ENCODE data around the gene FAM78B. TPM values are rescaled to one million over a fixed set of nuclear protein-coding genes. Genes with fewer than 3 reads are reported as not detected.

Gene FAM78B
- total RNA-seq, 5 donors from 2014 or later (not counting 1 experiment from before 2014, with no cell fraction given): 0.09 to 0.56 (median 0.36) TPM; not detected in 1

- ATAC-seq (replicated peaks in 1 of 4) (no peak), DNase-seq (no peak)
- ChIA-PET CTCF (no interaction called here), POLR2A (no interaction called here)
- no peak overlapping the region for H3K4me3 Mint-ChIP-seq
- peaks cover 0 to 2% of the 10 kb centered on the region in 2 experiments for H3K27me3 ChIP-seq (replicated peaks in 1 of 2; ENCODE audit: control insufficient read depth in 2 of 2, extremely low read depth in 1 of 2, insufficient read depth in 2 of 2, low read length in 1 of 2)
- H3K9me3 ChIP-seq: no peaks in the 10 kb centered on the region
- H3K4me1 Mint-ChIP-seq: no peaks in the 10 kb centered on the region
- no peak overlapping the region for H3K27ac Mint-ChIP-seq
- H3K36me3 ChIP-seq (ENCODE audit: control insufficient read depth in 2 of 2, extremely low read depth in 1 of 2, insufficient read depth in 1 of 2, low read length in 1 of 2): no peaks in the 10 kb centered on the region
- peaks cover 3 to 19% of the 10 kb centered on the region in 2 donors for H3K27me3 Mint-ChIP-seq
- H3K27ac ChIP-seq (ENCODE audit: low read length): no peak overlapping the region
- no peaks in the 10 kb centered on the region for H3K36me3 Mint-ChIP-seq
- WGBS (ENCODE audit: insufficient coverage): 48% methylated on average over 6 of the region's 6 CpGs
- H3K4me3 ChIP-seq (ENCODE audit: control insufficient read depth in 1 of 2, extremely low read depth in 1 of 2, low read length in 1 of 2): no peak overlapping the region
- H3K9me3 Mint-ChIP-seq: no peaks in the 10 kb centered on the region
- H3K4me1 ChIP-seq (ENCODE audit: control insufficient read depth in 1 of 2, extremely low read depth in 1 of 2, insufficient read depth in 2 of 2, low read length in 2 of 2): no peaks in the 10 kb centered on the region
Observed at GRCh38 chr1:166140251-166140650, 26.6 kb downstream of the FAM78B start.

GRCh38 chr1:166139735-166140134 lies 27.1 kb downstream of the FAM78B start:
- WGBS (ENCODE audit: insufficient coverage): 39% methylated on average over 4 of the region's 4 CpGs
- DNase-seq: no peak
- no peaks in the 10 kb centered on the region for H3K4me1 Mint-ChIP-seq
- Histone ChIP-seq H3K4me3 (ENCODE audit: control insufficient read depth in 1 of 2, extremely low read depth in 1 of 2, low read length in 1 of 2) (no peak overlapping the region), H3K27me3 (replicated peaks in 1 of 2; ENCODE audit: control insufficient read depth in 2 of 2, extremely low read depth in 1 of 2, insufficient read depth in 2 of 2, low read length in 1 of 2) (peaks cover 0 to 2% of the 10 kb centered on the region in 2 experiments), H3K9me3 (no peaks in the 10 kb centered on the region), H3K36me3 (ENCODE audit: control insufficient read depth in 2 of 2, extremely low read depth in 1 of 2, insufficient read depth in 1 of 2, low read length in 1 of 2) (no peaks in the 10 kb centered on the region), H3K27ac (ENCODE audit: low read length) (no peak overlapping the region), H3K4me1 (ENCODE audit: control insufficient read depth in 1 of 2, extremely low read depth in 1 of 2, insufficient read depth in 2 of 2, low read length in 2 of 2) (no peaks in the 10 kb centered on the region)
- H3K4me3 Mint-ChIP-seq: no peak overlapping the region
- no peak for ATAC-seq (replicated peaks in 1 of 4)
- peaks cover 3 to 19% of the 10 kb centered on the region in 2 donors for H3K27me3 Mint-ChIP-seq
- H3K9me3 Mint-ChIP-seq: no peaks in the 10 kb centered on the region
- CTCF ChIA-PET: no interaction called here
- H3K36me3 Mint-ChIP-seq: no peaks in the 10 kb centered on the region
- POLR2A ChIA-PET: no interaction called here
- H3K27ac Mint-ChIP-seq: no peak overlapping the region

- ATAC-seq (replicated peaks in 1 of 4) (no peak), DNase-seq (no peak)
- Histone ChIP-seq H3K36me3 (ENCODE audit: control insufficient read depth in 2 of 2, extremely low read depth in 1 of 2, insufficient read depth in 1 of 2, low read length in 1 of 2) (no peaks in the 10 kb centered on the region), H3K4me1 (ENCODE audit: control insufficient read depth in 1 of 2, extremely low read depth in 1 of 2, insufficient read depth in 2 of 2, low read length in 2 of 2) (no peaks in the 10 kb centered on the region), H3K9me3 (no peaks in the 10 kb centered on the region), H3K4me3 (ENCODE audit: control insufficient read depth in 1 of 2, extremely low read depth in 1 of 2, low read length in 1 of 2) (no peak overlapping the region), H3K27ac (ENCODE audit: low read length) (no peak overlapping the region), H3K27me3 (replicated peaks in 1 of 2; ENCODE audit: control insufficient read depth in 2 of 2, extremely low read depth in 1 of 2, insufficient read depth in 2 of 2, low read length in 1 of 2) (peaks cover 0 to 2% of the 10 kb centered on the region in 2 experiments)
- Mint-ChIP-seq H3K27ac (no peak overlapping the region), H3K27me3 (peaks cover 3 to 19% of the 10 kb centered on the region in 2 donors), H3K4me3 (no peak overlapping the region), H3K4me1 (no peaks in the 10 kb centered on the region), H3K36me3 (no peaks in the 10 kb centered on the region), H3K9me3 (peaks cover 0 to 5% (median 0%) of the 10 kb centered on the region in 3 donors)
- 100% methylated on average over 2 of the region's 5 CpGs for WGBS (ENCODE audit: insufficient coverage)
- ChIA-PET CTCF (no interaction called here), POLR2A (no interaction called here)
Observed at GRCh38 chr1:166136699-166137401, 30.0 kb downstream of the FAM78B start.

- Histone ChIP-seq H3K36me3 (ENCODE audit: control insufficient read depth in 2 of 2, extremely low read depth in 1 of 2, insufficient read depth in 1 of 2, low read length in 1 of 2) (no peaks in the 10 kb centered on the region), H3K27ac (ENCODE audit: low read length) (no peak overlapping the region), H3K9me3 (no peaks in the 10 kb centered on the region), H3K4me1 (ENCODE audit: control insufficient read depth in 1 of 2, extremely low read depth in 1 of 2, insufficient read depth in 2 of 2, low read length in 2 of 2) (no peaks in the 10 kb centered on the region), H3K4me3 (ENCODE audit: control insufficient read depth in 1 of 2, extremely low read depth in 1 of 2, low read length in 1 of 2) (no peak overlapping the region), H3K27me3 (replicated peaks in 1 of 2; ENCODE audit: control insufficient read depth in 2 of 2, extremely low read depth in 1 of 2, insufficient read depth in 2 of 2, low read length in 1 of 2) (peaks cover 0 to 2% of the 10 kb centered on the region in 2 experiments)
- WGBS (ENCODE audit: insufficient coverage): 100% methylated on average over 1 of the region's 3 CpGs
- Mint-ChIP-seq H3K27me3 (peaks cover 3 to 19% of the 10 kb centered on the region in 2 donors), H3K4me3 (no peak overlapping the region), H3K36me3 (no peaks in the 10 kb centered on the region), H3K4me1 (no peaks in the 10 kb centered on the region), H3K27ac (no peak overlapping the region), H3K9me3 (peaks cover 0 to 5% (median 0%) of the 10 kb centered on the region in 3 donors)
- POLR2A ChIA-PET: no interaction called here
- ATAC-seq (replicated peaks in 1 of 4) (no peak), DNase-seq (no peak)
- CTCF ChIA-PET: no interaction called here
Observed at GRCh38 chr1:166136222-166136621, 30.6 kb downstream of the FAM78B start.

GRCh38 chr1:166133857-166134256 lies 32.9 kb downstream of the FAM78B start:
- H3K9me3 Mint-ChIP-seq: peaks cover 0 to 5% (median 0%) of the 10 kb centered on the region in 3 donors
- H3K36me3 Mint-ChIP-seq: no peaks in the 10 kb centered on the region
- 80% methylated on average over 1 of the region's 4 CpGs for WGBS (ENCODE audit: insufficient coverage)
- Histone ChIP-seq H3K9me3 (no peaks in the 10 kb centered on the region), H3K36me3 (ENCODE audit: control insufficient read depth in 2 of 2, extremely low read depth in 1 of 2, insufficient read depth in 1 of 2, low read length in 1 of 2) (no peaks in the 10 kb centered on the region), H3K4me3 (ENCODE audit: control insufficient read depth in 1 of 2, extremely low read depth in 1 of 2, low read length in 1 of 2) (no peak overlapping the region), H3K27ac (ENCODE audit: low read length) (no peak overlapping the region), H3K27me3 (replicated peaks in 1 of 2; ENCODE audit: control insufficient read depth in 2 of 2, extremely low read depth in 1 of 2, insufficient read depth in 2 of 2, low read length in 1 of 2) (peaks cover 0 to 2% of the 10 kb centered on the region in 2 experiments), H3K4me1 (ENCODE audit: control insufficient read depth in 1 of 2, extremely low read depth in 1 of 2, insufficient read depth in 2 of 2, low read length in 2 of 2) (no peaks in the 10 kb centered on the region)
- ChIA-PET CTCF (interaction anchor here in 1 of 2 donors (0.6 kb wide), 1 partner anchor 1626 kb away, joined by 8 read pairs; no protein-coding TSS in a partner anchor), POLR2A (interaction anchor here in 1 of 2 donors (0.7 kb wide), 1 partner anchor 275 kb away, joined by 4 read pairs; no protein-coding TSS in a partner anchor)
- H3K27ac Mint-ChIP-seq: no peak overlapping the region
- no peak overlapping the region for H3K4me3 Mint-ChIP-seq
- no peaks in the 10 kb centered on the region for H3K4me1 Mint-ChIP-seq
- no peak for DNase-seq
- ATAC-seq (replicated peaks in 1 of 4): no peak
- peaks cover 4 to 12% of the 10 kb centered on the region in 2 donors for H3K27me3 Mint-ChIP-seq

GRCh38 chr1:166133276-166133841 lies 33.4 kb downstream of the FAM78B start:
- ChIA-PET POLR2A (no interaction called here), CTCF (interaction anchor here in 1 of 2 donors (0.8 kb wide), 1 partner anchor 346 kb away, joined by 4 read pairs; no protein-coding TSS in a partner anchor)
- H3K27ac Mint-ChIP-seq: no peak overlapping the region
- Histone ChIP-seq H3K9me3 (no peaks in the 10 kb centered on the region), H3K4me1 (ENCODE audit: control insufficient read depth in 1 of 2, extremely low read depth in 1 of 2, insufficient read depth in 2 of 2, low read length in 2 of 2) (no peaks in the 10 kb centered on the region), H3K27me3 (replicated peaks in 1 of 2; ENCODE audit: control insufficient read depth in 2 of 2, extremely low read depth in 1 of 2, insufficient read depth in 2 of 2, low read length in 1 of 2) (peaks cover 0 to 2% of the 10 kb centered on the region in 2 experiments), H3K4me3 (ENCODE audit: control insufficient read depth in 1 of 2, extremely low read depth in 1 of 2, low read length in 1 of 2) (no peak overlapping the region), H3K36me3 (ENCODE audit: control insufficient read depth in 2 of 2, extremely low read depth in 1 of 2, insufficient read depth in 1 of 2, low read length in 1 of 2) (no peaks in the 10 kb centered on the region), H3K27ac (ENCODE audit: low read length) (no peak overlapping the region)
- no peaks in the 10 kb centered on the region for H3K4me1 Mint-ChIP-seq
- peaks cover 4 to 8% of the 10 kb centered on the region in 2 donors for H3K27me3 Mint-ChIP-seq
- no peak for DNase-seq
- H3K4me3 Mint-ChIP-seq: no peak overlapping the region
- H3K9me3 Mint-ChIP-seq: peaks cover 0 to 5% (median 0%) of the 10 kb centered on the region in 3 donors
- ATAC-seq (replicated peaks in 1 of 4): no peak
- WGBS (ENCODE audit: insufficient coverage): 87% methylated on average over 5 of the region's 7 CpGs
- no peaks in the 10 kb centered on the region for H3K36me3 Mint-ChIP-seq
